Measurements from ENCODE around the gene RGS8.
A peak's percentile ranks its signal among the peaks of the same experiment; 100 is the strongest.
"Not testable (repeated sequence)": the region's sequence is repeated elsewhere in the genome, so short reads cannot be mapped to it uniquely, and the experiment has no call there.

The RGS8 gene

DNA sequence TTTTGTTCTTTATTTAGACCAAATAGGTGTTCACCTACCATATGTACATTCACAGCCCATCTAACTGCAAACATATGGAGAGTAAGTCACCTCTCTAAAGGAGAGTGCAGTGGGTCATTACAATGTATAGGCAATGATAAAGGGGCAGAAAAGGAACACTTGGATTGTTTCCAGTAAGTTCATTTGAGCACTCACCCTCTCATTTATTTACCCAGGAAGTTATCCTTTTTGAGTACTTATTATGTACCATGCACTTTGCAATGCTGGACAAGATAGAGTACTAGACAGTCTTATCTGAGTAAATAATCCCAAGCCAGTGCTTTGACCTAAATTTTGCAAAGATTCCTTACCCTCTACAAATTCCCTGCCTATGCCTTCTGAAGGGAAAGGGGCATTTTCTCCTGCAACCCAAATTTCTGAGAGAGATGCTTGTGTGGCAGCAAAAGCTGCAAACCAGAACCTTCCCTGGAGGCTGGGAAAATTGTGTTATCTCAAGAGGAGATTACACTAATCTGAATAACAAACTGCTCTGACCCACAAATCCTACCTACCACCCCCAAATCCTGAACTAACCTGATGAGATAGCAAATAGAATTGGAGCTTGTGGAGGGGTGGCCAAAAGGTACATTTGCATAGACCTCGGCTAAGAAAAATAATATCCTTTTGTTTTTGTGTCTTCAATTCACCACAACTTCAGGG, 18.6 kb upstream of the RGS8 start:
- no peak for DNase-seq

DNA sequence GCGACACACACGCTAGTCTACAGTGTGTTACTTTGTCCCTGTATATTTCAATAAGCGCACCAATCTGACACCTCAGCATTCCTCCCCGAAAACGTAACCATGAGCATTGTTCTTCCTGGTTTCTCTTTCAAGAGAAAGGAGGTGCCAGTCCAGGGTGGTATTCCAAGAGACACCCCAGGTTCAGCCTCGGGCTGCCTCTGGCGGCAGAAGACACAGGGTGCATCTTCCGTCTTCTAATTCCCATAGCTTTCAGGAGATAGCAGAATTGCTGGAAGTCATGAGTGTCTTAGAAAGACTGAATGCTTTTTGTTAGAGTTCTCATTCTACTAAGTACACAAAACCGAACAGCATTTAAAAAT, 15.9 kb upstream of the RGS8 start:
- peak in 1 of 14 donors; percentile 15 for DNase-seq

DNA sequence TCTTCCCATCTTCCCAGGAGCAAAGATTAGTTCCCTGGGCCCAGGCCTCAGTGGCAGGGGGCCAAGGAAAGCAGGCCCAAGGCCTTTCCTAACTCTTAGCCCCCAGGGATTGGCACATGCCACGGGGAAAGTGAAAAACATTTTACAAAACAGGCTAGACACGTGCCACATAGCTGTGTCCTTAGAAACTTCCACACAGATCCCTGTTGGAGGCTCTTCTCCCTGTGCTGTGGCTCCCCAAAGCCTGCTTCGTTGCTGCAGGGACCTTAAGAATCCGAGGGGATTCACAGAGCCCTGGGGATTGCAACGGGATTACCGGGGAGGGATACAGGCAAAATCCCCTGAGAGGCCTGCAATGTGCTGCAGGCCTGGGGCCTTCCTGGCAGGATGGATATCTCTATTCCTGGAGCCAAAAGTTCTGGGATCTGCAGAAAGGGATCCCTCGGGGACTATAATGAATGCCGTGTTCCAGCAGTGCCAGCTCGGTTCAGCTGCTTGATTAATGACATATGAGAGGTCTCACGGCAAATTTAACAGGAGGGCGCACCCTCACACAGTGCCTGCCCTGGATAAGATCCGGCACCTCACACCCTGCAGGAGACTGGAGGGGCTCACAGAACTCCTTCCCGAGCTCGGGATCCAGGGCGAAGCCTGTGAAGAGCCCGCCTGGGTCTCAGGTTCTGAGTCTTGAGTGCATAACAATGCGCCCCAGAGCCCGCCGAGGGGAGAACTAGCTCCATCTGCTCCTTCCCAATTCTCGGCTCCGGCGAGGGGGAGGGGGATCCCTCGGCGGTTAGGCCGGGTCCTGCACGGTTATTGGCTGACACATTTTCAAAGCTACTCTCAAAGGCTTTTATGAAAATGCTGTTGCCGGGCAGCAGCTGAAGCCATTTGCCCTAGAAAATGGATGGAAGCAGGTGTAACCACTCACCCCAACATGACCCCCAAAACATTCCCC, 15.3 kb upstream of the RGS8 start:
- DNase-seq, result peak in 4 of 14 donors; percentile 5 to 27 (median 14)

DNA sequence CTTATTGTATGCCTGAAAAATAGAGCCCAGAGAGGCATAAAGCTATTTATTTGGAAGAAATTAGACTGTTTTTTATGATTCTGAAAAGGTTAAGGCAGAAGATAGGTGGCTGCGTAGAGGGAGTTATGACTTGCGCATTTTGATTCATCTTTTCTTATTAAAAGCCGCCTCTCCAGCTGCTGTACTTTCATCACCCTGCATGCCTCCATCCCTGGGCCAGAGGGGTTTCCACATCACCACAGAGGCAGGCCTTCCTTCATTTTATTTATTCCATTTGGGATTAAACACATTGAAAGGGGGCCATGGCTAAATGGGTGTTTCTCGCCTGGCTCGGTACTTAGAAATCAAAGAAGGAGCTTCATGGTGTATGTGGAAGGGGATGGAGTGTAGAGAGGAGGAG, 14.6 kb upstream of the RGS8 start:
- DNase-seq, result no peak

DNA sequence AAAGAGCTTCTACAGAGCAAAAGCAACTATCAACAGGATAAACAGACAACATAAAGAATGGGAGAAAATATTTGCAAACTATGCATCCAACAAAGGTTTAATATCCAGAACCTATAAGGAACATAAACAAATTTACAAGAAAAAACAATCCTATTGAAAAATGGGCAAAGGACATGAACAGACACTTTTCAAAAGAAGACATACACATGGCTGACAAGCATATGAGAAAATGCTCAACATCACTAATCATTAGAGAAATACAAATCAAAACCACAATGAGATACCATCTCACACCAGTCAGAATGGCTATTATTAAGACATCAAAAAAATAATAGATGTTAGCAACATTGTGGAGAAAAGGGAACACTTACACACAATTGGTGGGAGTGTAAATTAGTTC, 8.8 kb upstream of the RGS8 start:
- not testable (repeated sequence) for DNase-seq

DNA sequence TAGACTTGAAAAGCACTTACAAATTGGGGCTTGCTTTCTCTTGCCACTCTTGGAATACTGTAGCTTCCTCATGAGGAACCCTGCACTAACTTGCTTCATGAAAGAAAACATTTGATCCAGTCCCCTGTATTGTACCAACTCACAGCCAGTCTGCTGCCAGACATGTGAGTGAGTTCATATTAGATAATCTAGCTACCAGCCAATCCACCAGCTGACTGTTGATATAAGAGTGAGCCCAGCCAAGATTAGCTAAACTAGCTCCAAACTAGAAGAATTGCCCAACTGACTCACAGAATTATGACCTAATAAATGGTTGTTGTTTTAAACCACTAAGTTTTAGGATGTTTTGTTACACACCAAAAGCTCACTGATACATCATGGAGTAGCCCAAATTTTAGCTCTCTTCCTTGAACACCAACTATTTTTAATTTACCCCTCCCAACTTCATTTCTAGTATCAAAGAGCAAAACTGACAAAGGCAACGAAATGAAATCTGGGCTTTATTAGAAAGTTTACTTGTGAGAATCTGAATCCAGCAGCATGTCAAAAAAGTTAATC, 6.6 kb upstream of the RGS8 start:
- no peak for DNase-seq

DNA sequence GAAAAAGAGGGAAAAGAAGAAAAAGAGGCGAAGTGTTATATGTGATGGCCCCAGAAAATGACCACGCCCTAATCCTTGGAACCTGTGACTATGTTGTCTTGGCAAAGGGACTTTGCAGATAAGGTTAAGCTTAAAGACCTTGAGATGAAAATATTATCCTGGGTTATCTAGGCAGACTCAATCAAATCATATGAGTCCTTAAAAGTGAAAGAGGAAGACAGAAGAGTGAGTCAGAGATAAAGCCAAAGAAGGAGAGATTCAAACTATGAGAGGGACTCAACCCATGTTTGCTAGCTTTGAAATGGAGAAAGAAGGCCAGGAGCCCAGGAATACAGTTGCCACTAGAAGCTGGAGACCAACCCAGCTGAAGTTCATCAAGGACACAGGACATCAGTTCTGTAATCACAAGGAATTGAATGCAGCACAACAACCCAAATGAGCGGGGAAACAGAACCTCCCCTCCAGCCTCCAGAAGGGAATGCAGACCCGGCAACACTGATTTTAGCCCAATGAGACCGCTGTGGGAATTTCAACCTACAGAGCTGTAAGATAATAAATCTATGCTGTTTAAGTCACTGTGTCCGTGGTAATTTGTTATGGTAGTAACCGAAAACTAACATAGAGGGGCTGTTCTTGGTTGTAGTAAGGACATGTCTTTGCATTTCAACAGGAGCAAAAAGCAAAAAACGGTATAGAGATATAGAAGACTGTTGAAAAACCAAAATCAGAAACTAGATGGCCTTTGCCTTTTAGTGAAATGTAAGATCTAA, 4.2 kb upstream of the RGS8 start:
- DNase-seq, result no peak

DNA sequence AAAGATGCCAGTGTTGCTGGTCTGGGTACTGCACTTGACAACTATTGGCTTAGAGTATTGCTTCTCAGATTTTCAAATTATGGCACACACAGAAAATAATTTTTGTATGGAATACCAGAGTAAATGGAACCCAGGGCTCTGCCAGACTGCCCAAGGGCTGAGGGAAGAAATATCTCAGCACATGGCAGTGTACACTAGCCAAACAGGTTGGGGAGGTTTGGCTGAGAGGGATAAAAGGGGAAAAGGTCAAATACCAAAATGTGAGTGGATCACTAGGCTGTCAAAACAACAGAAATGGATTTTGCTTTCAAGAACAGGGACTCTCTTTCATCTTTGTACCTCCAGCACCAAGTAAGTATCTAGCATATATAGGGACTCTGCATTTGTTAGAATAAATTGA, 3.0 kb upstream of the RGS8 start:
- DNase-seq, result no peak

DNA sequence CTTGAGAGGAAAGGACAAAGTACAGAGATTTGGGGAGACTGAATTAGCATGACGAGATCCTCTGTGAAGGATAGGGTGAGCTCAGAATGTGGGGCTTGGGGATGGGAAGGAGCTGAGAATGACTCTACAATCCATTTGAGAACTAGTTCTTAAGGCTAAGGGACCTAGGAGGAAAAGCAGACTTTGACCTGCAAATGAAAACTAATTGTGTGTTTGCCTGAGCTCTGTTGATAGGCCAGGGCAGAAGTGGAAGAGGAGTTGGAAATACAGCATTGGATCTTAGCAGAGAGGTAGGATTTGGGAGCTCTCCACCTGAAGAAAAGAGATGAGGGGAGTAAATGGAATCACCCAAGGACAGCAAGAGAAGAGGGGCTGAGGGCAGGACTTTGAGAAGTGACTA, 2.1 kb upstream of the RGS8 start:
- DNase-seq, result no peak

DNA sequence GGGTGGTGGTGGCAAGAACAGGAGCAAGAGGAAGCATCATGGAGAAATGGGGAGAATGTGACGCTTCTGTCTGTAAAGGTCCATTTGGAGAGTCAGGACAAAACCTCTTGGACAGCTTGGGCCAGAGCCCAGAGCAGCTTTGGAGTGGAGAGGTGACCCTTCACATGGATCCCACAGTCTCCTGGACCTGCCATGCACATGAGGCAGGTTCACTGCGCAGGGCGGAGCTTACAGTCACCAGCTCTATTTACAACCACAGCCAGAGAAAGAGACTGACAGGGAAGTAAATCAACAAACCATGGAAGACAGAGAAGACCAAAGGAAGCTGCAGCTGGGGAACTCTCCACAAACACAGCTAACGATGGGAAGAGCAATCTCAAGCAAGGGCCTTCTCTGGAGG, 828 bp upstream of the RGS8 start:
- no peak for DNase-seq

DNA sequence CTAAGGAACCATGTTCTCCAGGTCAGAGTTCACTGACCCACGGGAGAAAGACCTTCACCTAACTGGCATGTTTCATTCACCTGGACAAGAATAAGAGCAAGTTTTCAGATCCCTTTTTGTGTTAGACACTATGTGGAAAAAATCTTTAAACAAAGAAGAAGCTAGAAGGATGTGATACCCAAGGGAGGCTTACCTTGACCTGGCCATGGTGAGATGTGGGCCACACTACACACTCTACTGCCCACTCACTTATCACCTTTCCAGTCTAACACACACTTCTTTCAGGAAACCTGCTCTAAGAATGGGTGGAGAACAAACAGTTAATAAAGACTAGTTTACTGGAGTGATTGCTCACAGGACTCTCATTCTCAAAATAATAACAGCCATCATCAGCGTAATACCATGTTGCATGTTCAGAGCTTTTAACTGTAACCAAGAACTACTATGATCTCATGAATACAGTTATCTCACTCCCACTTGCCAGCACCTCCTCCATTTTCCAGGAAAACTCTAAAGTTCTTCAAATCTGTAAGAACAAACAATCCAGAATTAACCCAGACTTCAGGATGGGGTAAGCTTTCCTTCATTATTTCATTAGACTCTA, 1.4 kb downstream of the RGS8 start:
- DNase-seq, result no peak

DNA sequence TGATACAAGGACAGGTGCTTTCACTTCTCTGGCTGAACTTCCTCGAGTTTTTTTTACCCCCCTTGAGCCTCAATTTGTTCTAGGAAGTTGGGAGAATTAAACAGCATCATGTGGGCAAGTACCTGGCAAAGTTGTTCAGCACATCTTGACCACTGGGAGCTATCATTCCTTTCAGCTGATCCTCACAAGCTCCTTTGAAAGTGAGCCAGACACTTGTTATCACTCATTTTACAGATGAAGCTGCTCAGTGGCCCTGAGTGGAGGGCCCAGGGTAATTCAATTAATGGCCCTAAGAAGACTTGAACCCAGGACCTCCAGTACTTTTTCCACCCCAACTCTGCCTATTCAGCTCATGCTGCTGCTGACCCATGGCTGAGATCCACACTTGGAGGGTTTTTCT, 2.0 kb downstream of the RGS8 start:
- no peak for DNase-seq

DNA sequence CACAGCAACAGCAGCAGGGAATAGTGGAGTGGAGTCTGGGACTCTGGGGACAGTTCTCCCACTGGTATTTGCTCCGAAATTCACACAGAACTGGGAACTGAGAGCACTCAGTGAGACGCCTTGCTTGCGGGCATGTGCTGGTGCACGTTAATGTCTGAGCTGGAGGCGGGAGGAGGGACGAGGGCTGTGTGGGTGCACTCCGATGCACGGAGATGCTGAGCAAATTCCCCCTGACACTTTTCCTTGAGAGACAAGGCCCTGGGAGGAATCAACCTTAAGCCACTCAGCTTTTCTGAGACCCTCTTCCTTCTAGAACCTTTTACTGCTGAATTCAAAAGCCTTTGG, 2.8 kb downstream of the RGS8 start:
- DNase-seq, result no peak

DNA sequence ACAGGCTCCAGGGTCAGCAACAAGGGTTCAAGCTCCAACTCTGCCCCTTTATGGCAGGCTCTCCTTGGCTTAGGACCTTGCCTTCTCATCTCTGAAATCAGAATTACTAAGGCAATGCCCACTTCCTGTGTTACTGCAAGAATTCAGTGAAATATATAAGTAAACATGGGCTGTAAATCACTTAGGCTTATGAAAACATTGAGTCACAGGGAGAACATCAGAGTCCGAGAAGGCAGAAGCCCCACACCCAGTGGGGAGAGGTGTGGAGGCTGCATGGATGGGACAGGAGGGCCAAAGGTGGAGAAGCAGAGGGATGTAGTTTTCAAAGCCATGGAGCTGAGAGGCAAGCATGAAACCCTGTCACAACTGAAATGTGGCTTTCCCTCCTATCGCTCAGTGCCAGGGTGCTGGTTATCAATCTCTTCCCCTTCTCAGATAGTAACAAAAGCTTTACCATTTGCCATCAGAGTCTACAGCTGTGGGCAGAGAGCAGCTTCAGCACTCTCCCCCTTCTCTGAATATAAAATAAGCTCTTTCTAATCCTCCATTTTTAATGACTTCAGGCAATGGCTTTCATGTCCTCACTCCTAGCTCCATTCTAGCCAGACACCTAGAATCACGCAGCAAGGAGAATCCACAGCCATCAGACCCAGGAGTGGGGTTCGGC, 3.4 kb downstream of the RGS8 start:
- DNase-seq, result no peak

DNA sequence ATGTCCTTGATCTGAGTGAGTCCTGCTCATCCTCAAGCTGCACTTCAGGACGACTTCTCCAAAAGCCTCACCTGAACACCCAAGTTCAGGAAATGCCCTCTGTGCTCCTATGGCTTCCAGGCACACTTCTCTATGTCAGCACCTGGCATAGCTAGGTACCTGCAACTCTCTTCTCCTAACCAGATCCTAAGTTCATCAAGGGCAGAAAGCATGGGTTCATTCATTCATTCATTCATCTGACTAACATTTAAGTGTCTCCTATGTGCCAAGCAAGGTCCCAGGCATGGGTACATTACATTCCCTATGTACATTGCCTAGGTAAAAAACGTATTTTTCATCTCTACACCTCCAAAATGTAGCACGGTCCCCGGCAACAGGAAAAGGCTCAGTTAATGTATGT, 4.0 kb downstream of the RGS8 start:
- DNase-seq, result no peak

DNA sequence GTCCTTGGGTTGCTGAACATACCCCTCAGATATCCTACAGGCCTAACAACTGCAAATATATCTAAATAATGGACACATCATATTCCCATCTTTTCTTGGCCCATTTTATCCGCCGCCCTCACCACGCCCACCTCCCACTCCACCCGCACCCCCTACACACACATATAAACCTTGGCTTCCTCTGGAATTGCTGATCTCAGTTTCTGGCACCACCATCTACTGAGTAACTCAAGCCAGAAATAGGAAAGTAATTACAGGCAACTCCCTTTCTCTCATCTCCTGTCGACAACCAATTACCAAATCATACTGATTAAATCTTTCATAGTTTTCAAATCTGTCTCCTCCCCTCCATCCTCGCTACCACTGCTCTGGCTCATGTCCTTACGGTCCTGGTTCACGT, 4.7 kb downstream of the RGS8 start:
- no peak for DNase-seq

DNA sequence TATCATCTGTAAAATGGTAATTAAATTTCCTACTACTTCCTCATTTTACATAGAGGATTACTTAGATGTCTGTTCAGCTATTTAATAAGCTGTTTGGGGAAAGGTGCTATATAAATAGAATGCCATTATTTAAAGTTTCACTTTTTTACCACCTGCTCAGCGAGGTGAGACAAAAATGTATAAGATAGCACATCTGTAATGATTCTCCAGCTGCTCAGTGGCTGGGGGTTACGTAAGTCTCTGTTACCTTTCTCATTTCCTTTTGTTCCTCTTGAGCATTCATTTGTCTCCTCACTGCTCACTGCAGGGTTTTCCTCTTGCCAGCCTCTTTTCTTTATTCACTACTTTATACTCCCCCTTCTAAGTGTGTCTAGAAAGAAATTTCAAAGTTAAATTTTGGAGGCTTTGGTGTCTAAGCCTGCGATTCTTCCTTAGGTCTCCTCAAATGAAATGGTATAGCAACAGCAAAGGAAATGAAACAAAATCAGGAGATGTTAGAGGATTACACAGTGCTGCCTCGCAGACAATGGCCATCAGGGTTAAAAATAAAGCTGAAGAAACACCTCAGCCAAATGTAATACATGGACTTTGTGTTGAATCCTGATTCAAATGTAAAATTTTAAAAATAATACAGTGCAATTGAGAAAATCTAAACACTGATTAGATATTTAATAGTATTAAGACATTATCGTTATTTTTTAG, 6.8 kb downstream of the RGS8 start:
- DNase-seq, result no peak

DNA sequence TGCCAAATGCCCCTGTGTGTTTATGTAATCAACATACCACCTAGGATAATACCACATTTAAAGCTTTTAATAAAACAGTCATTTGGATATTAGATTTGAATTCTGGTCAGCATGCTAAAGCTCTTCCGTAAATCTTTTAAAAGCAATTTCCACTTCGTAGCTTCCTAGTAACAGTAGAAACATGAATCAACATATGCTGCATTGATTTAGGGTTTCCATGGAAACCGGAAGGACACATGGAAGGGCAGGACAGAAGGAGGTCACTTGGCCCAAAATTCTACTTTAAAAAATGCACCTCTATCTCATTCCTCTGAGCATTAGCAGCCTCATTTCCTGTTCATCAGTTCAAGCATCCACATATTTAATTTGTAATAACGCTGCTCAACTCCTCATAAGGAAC, 8.1 kb downstream of the RGS8 start:
- DNase-seq, result no peak

DNA sequence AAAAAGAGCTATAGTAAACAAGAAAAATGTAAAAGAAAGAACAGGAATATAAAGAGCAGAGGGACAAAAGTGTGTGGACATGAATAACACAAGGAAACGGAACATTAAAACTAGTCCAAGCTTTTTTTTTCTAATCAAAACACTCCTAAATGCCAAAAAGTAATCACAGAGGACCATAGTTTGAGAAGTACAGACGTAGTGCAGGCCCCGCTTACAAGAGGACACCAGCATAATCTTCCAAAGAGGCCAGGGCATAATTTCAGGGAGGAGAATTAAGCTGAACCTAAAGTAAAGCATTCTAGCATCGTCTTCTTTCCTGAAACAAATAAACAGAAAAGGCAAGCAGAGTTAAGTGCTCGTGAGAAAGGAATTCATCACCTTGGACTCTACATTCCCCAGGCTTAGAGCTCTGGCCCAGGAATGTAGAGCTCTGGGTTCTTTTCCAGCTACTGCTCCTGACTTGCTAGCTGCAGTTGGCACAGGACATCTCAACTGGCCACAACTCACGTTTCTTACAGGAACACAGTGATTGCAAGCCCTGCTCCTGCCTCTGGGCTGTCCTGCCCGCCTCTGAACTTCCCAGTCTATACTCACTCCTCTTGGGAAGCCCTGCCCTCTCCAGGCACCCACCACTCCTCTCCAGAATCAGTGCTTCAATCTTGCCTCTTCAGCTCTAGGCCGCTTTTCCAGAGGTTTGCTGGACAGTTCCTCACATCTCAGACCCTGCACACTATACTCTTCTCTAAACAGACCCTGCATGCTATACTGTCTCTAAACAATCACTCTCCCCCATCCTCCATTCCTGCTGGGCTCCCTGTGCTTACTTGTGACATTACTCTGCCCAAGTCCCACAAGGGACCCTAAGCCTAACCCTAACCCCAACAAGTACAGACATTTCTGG, 9.8 kb downstream of the RGS8 start:
- DNase-seq, result peak in 1 of 14 donors; percentile 32

DNA sequence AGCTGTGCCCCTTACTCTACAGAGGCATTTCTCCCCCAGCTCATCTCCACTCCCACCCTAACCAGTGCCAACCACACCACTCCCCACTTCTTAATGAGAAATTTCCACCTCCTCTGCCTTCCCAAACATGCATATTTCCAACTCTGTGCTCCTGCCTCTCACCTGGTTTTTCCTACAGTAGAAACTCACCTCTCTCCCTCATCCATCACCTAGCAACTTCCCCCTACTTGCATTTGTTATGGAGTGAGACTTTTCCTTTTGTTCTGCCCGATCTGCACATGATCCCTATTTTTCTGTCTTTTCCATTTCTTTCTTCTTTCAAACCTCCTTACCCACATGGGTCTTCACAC, 11.9 kb downstream of the RGS8 start:
- no peak for DNase-seq
